ENCODE results near the gene SH2B2.

Gene SH2B2

GRCh38 chr7:102268635-102269034 lies 18.0 kb upstream of the SH2B2 start:
- no peak for DNase-seq

GRCh38 chr7:102270178-102270887 lies 16.3 kb upstream of the SH2B2 start:
- DNase-seq, result no peak

- no peak for DNase-seq
Measured at GRCh38 chr7:102271158-102271798, 15.4 kb upstream of the SH2B2 start.

- peak; percentile 69 for DNase-seq
Measured at GRCh38 chr7:102272075-102272916, 14.4 kb upstream of the SH2B2 start.

- no peak for DNase-seq
Measured at GRCh38 chr7:102272917-102273748, 13.5 kb upstream of the SH2B2 start.

- no peak for DNase-seq
Measured at GRCh38 chr7:102273749-102274712, 12.6 kb upstream of the SH2B2 start.

GRCh38 chr7:102275123-102275703 lies 11.5 kb upstream of the SH2B2 start:
- no peak for DNase-seq

GRCh38 chr7:102277901-102278300 lies 8.8 kb upstream of the SH2B2 start:
- no peak for DNase-seq

GRCh38 chr7:102279537-102280400 lies 6.9 kb upstream of the SH2B2 start:
- no peak for DNase-seq

GRCh38 chr7:102280521-102280920 lies 6.1 kb upstream of the SH2B2 start:
- DNase-seq, result no peak

- no peak for DNase-seq
Measured at GRCh38 chr7:102281785-102282184, 4.9 kb upstream of the SH2B2 start.

GRCh38 chr7:102282465-102283362 lies 4.0 kb upstream of the SH2B2 start:
- DNase-seq, result no peak

GRCh38 chr7:102283477-102284189 lies 3.0 kb upstream of the SH2B2 start:
- no peak for DNase-seq

- no peak for DNase-seq
Measured at GRCh38 chr7:102284399-102284798, 2.3 kb upstream of the SH2B2 start.

- no peak for DNase-seq
Measured at GRCh38 chr7:102284891-102285539, 1.7 kb upstream of the SH2B2 start.

GRCh38 chr7:102285540-102286236 lies 980 bp upstream of the SH2B2 start:
- DNase-seq, result no peak
